HepG2 (cell line): ENCODE data around the gene SCN8A. TPM values are rescaled to one million over a fixed set of nuclear protein-coding genes. Genes with fewer than 3 reads are reported as not detected.

ENCODE experiments used
- ATAC-seq: fragments of 200-7000 bp; cut with Tn5 transposase; 3 replicates; pipeline ENCODE4 v1.9.1; 2020; ENCODE audit warnings: mild to moderate bottlenecking, moderate library complexity
- BruUV-seq: library from RNA; stranded (reverse); fragments of 400-500 nt; replicated peaks from 2 replicates; lab custom pipeline; 2021; lab: Mats Ljungman, UMichigan
- CTCF ChIA-PET: fragments of 300-600 bp; formaldehyde crosslinking; extraction: SDS; loops from one replicate; lab custom pipeline; 2021; ENCODE audit warnings: low total read pairs, inconsistent platforms, low intra/inter-chr PET ratio; lab: Yijun Ruan, JAX
- POLR2A ChIA-PET: fragments of 350-600 bp; sonication (Branson Sonifier 250); formaldehyde crosslinking; loops from one replicate; lab custom pipeline; 2020; ENCODE audit warnings: antibody characterized with exemption, inconsistent platforms; lab: Yijun Ruan, JAX
- DNase-seq: peaks from one replicate; pipeline ENCODE4 v3.0.0-alpha.2; 2015; ENCODE audit warnings: low spot score
- FAIRE-seq: peaks from 3 replicates; lab custom pipeline; 2011; peaks lifted over from hg19 to GRCh38; lab: Jason Lieb, UNC
- H2AFZ ChIP-seq: one replicate; pipeline ENCODE4 v1.6.1; 2011; ENCODE audit warnings: low read length, inconsistent platforms
- H3K27ac ChIP-seq: fragments of 300-600 bp; 3 replicates; pipeline ENCODE4 v1.8.0; 2011; ENCODE audit warnings: mixed run types, mild to moderate bottlenecking, mixed read lengths, low read length, inconsistent platforms; ENCODE audit not compliant: insufficient read depth; ENCODE audit errors: extremely low read length
- H3K27me3 ChIP-seq, 2 experiments: fragments of 200-600 bp in 1 of 2; 2 replicates in 1 of 2; 3 replicates in 1 of 2; pipeline versions ENCODE4 v1.6.0 to v1.8.0; 2011; ENCODE audit warnings: low read length in 2 of 2, mild to moderate bottlenecking in 2 of 2, moderate library complexity in 2 of 2, inconsistent platforms in 1 of 2; ENCODE audit not compliant: insufficient read depth in 2 of 2, control insufficient read depth in 1 of 2
- H3K36me3 ChIP-seq, 2 experiments: fragments of 200-600 bp in 1 of 2; replicated peaks in 1 of 2; 2 replicates in 1 of 2; 3 replicates in 1 of 2; pipeline versions ENCODE4 v1.5.1 to v1.8.0; 2011; ENCODE audit warnings: low read length in 2 of 2, inconsistent platforms in 1 of 2; ENCODE audit not compliant: insufficient read depth in 2 of 2, control insufficient read depth in 1 of 2
- H3K4me1 ChIP-seq: 2 replicates; pipeline ENCODE4 v1.5.1; 2012; ENCODE audit warnings: low read length, inconsistent platforms; ENCODE audit not compliant: insufficient read depth
- H3K4me2 ChIP-seq: 2 replicates; pipeline ENCODE4 v1.6.0; 2011; ENCODE audit warnings: low read depth, low read length, inconsistent platforms
- H3K4me3 ChIP-seq, 3 experiments: fragments of 200-600 bp in 1 of 3; sonication (generic), shearing (Covaris generic) in 1 of 3; replicated peaks in 1 of 3; 2 replicates each; pipeline ENCODE4 v1.5.1; 2011 to 2016; ENCODE audit warnings: low read length in 3 of 3, inconsistent platforms in 2 of 3, low read depth in 2 of 3, mild to moderate bottlenecking in 2 of 3, control low read depth in 1 of 3, mixed read lengths in 1 of 3; ENCODE audit not compliant: insufficient read depth in 1 of 3
- H3K79me2 ChIP-seq: one replicate; pipeline ENCODE4 v1.6.1; 2011; ENCODE audit warnings: low read length, inconsistent platforms; ENCODE audit not compliant: insufficient read depth
- H3K9ac ChIP-seq: 2 replicates; pipeline ENCODE4 v1.6.0; 2011; ENCODE audit warnings: mild to moderate bottlenecking, low read depth, low read length, inconsistent platforms; ENCODE audit not compliant: insufficient read depth
- H3K9me3 ChIP-seq: 2 replicates; pipeline ENCODE4 v1.5.1; 2012; ENCODE audit warnings: mild to moderate bottlenecking, low read length
- H4K20me1 ChIP-seq: 2 replicates; pipeline ENCODE4 v1.6.0; 2011; ENCODE audit warnings: inconsistent platforms, mild to moderate bottlenecking, low read length, moderate library complexity; ENCODE audit not compliant: insufficient read depth
- E2F1 ChIP-seq: sonication (generic); formaldehyde crosslinking; IDR thresholded peaks from 2 replicates; pipeline ENCODE4 v1.5.0; 2020; ENCODE audit warnings: missing genetic modification reagents
- IRF2 ChIP-seq: IDR thresholded peaks from 2 replicates; pipeline ENCODE4 v1.6.1; 2018; ENCODE audit warnings: missing genetic modification reagents, missing compliant biosample characterization
- SATB2 ChIP-seq: sonication (generic); formaldehyde crosslinking; IDR thresholded peaks from 2 replicates; pipeline ENCODE4 v1.5.0; 2020; ENCODE audit warnings: missing genetic modification reagents
- ZFP36 ChIP-seq: fragments of 150-350 bp; IDR thresholded peaks from 2 replicates; pipeline ENCODE4 v1.6.1; 2018; ENCODE audit warnings: borderline replicate concordance, low read length, low read depth; ENCODE audit not compliant: partially characterized antibody
- ZNF549 ChIP-seq: sonication (generic); formaldehyde crosslinking; IDR thresholded peaks from 2 replicates; pipeline ENCODE4 v1.5.0; 2020; ENCODE audit warnings: missing genetic modification reagents
- ZNF850 ChIP-seq: sonication (generic); formaldehyde crosslinking; conservative IDR thresholded peaks from 2 replicates; pipeline ENCODE4 v1.9.0; 2021; ENCODE audit warnings: mild to moderate bottlenecking, missing genetic modification reagents
- in situ Hi-C: cut with HindIII; loops from 2 replicates; pipeline ENCODE4 v1.10.0; 2017; ENCODE audit warnings: low pct_unique_long_range_greater_than_20kb; ENCODE audit not compliant: extremely low pct_ligation_motif_present
- intact Hi-C: fragments of 100-400 bp; cut with micrococcal nuclease; formaldehyde crosslinking; loops from one replicate; pipeline ENCODE4 v1.10.0; 2022; ENCODE audit not compliant: unreplicated experiment
- polyA plus RNA-seq, 8 experiments: library from polyadenylated mRNA; depleted of rRNA in 3 of 8; stranded (reverse) in 7 of 8; unstranded in 1 of 8; fragments of >200 nt; fragmentation: Illumina TruSeq in 4 of 8; extraction: Trizol in 4 of 8; gene quantifications; 2 replicates each; pipeline versions ENCODE4 v1.2.1 to v1.2.3, GENCODE V29; 2011 to 2016; ENCODE audit warnings: low read depth in 4 of 8, missing spikeins in 1 of 8, mixed read lengths in 1 of 8; ENCODE audit not compliant: insufficient read depth in 1 of 8
- total RNA-seq, 5 experiments: library from RNA; depleted of rRNA; stranded (reverse); fragments of >200 nt; fragmentation: Illumina TruSeq; extraction: Trizol; gene quantifications; 2 replicates each; pipeline ENCODE4 v1.2.3, GENCODE V29; 2016; ENCODE audit warnings: low read depth in 1 of 5
- TF ChIP-seq, protein P1 (sequence below): sonication (generic); formaldehyde crosslinking; IDR thresholded peaks from 2 replicates; pipeline ENCODE4 v1.4.0; 2020; ENCODE audit warnings: missing genetic modification reagents

SCN8A gene
- total and polyA plus RNA-seq, 2 of the 13 experiments (the other 11 are each of a cell fraction or from before 2014, with no cell fraction given) = 0.57 to 1.4 TPM

DNA sequence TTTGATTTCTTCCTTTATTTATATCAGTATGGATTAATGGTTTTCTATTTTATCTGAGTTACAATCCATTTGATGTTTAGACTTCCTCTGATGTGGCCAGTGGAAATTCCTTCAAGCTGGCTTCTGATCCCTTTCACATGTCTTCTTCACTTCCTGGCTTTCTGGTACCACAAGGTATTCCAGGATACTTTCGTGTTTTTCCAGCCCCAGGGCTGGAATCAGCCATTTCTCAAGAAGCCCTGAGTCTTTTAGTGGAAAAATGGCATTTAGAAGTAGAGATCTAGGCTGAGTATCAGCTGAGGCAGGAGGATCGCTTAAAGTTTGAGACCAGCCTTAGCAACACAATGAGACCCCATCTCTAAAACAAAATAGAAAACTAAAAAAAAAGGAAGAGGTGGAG, 164.2 kb downstream of the SCN8A start (continued):
- TF ChIP-seq, protein P1, sequence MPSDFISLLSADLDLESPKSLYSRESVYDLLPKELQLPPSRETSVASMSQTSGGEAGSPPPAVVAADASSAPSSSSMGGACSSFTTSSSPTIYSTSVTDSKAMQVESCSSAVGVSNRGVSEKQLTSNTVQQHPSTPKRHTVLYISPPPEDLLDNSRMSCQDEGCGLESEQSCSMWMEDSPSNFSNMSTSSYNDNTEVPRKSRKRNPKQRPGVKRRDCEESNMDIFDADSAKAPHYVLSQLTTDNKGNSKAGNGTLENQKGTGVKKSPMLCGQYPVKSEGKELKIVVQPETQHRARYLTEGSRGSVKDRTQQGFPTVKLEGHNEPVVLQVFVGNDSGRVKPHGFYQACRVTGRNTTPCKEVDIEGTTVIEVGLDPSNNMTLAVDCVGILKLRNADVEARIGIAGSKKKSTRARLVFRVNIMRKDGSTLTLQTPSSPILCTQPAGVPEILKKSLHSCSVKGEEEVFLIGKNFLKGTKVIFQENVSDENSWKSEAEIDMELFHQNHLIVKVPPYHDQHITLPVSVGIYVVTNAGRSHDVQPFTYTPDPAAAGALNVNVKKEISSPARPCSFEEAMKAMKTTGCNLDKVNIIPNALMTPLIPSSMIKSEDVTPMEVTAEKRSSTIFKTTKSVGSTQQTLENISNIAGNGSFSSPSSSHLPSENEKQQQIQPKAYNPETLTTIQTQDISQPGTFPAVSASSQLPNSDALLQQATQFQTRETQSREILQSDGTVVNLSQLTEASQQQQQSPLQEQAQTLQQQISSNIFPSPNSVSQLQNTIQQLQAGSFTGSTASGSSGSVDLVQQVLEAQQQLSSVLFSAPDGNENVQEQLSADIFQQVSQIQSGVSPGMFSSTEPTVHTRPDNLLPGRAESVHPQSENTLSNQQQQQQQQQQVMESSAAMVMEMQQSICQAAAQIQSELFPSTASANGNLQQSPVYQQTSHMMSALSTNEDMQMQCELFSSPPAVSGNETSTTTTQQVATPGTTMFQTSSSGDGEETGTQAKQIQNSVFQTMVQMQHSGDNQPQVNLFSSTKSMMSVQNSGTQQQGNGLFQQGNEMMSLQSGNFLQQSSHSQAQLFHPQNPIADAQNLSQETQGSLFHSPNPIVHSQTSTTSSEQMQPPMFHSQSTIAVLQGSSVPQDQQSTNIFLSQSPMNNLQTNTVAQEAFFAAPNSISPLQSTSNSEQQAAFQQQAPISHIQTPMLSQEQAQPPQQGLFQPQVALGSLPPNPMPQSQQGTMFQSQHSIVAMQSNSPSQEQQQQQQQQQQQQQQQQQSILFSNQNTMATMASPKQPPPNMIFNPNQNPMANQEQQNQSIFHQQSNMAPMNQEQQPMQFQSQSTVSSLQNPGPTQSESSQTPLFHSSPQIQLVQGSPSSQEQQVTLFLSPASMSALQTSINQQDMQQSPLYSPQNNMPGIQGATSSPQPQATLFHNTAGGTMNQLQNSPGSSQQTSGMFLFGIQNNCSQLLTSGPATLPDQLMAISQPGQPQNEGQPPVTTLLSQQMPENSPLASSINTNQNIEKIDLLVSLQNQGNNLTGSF = no peak

GRCh38 chr12:51759175-51759574, 168.1 kb downstream of the SCN8A start:
- no peaks in the 10 kb centered on the region for H4K20me1 ChIP-seq
- H3K27ac ChIP-seq = no peak overlapping the region
- no peak overlapping the region for H3K9ac ChIP-seq
- TF ChIP-seq IRF2 (CRISPR knock-in tag) (no peak), ZFP36 (no peak), SATB2 (CRISPR knock-in tag) (no peak), E2F1 (no peak), ZNF549 (CRISPR knock-in tag) (no peak), ZNF850 (CRISPR knock-in tag) (no peak)
- H3K4me2 ChIP-seq = no peak overlapping the region
- no TSS peak for BruUV-seq
- no peaks in the 10 kb centered on the region for H3K9me3 ChIP-seq
- no peaks in the 10 kb centered on the region for H3K4me1 ChIP-seq
- H3K4me3 ChIP-seq = no peak overlapping the region
- in situ Hi-C loops (no loop called here), intact Hi-C loops (no loop called here)
- POLR2A ChIA-PET = no interaction called here
- H3K36me3 ChIP-seq = no peaks in the 10 kb centered on the region
- CTCF ChIA-PET = no interaction called here
- FAIRE-seq = no peak
- no peak for DNase-seq
- H3K27me3 ChIP-seq = no peaks in the 10 kb centered on the region
- no peak overlapping the region for H2AFZ ChIP-seq
- H3K79me2 ChIP-seq = no peaks in the 10 kb centered on the region
- ATAC-seq = no peak
